22Rv1 (cell line): ENCODE data around the gene ATP11A.

ENCODE experiments used
- ZFX ChIP-seq: fragments of 450-650 bp; IDR thresholded peaks from 2 replicates; pipeline ENCODE4 v1.6.1; 2017; ENCODE audit warnings: antibody characterized with exemption, borderline replicate concordance
- TF ChIP-seq, protein P1 (sequence below): fragments of 450-650 bp; IDR thresholded peaks from 2 replicates; pipeline ENCODE4 v1.5.1; 2017; ENCODE audit warnings: mild to moderate bottlenecking

- TF ChIP-seq, protein P1, sequence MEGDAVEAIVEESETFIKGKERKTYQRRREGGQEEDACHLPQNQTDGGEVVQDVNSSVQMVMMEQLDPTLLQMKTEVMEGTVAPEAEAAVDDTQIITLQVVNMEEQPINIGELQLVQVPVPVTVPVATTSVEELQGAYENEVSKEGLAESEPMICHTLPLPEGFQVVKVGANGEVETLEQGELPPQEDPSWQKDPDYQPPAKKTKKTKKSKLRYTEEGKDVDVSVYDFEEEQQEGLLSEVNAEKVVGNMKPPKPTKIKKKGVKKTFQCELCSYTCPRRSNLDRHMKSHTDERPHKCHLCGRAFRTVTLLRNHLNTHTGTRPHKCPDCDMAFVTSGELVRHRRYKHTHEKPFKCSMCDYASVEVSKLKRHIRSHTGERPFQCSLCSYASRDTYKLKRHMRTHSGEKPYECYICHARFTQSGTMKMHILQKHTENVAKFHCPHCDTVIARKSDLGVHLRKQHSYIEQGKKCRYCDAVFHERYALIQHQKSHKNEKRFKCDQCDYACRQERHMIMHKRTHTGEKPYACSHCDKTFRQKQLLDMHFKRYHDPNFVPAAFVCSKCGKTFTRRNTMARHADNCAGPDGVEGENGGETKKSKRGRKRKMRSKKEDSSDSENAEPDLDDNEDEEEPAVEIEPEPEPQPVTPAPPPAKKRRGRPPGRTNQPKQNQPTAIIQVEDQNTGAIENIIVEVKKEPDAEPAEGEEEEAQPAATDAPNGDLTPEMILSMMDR: no peak
- TF ChIP-seq ZFX: no peak
Observed at GRCh38 chr13:112696001-112696868, 6.4 kb downstream of the ATP11A start.
